Mesendoderm (in vitro differentiated cells): ENCODE results near the gene COA5.

Source experiments
- DNase-seq: peaks from one replicate; pipeline ENCODE4 v3.0.0; 2013
- H2AK5ac ChIP-seq: 2 replicates; pipeline ENCODE4 v1.6.1; 2013; ENCODE audit warnings: low read length, inconsistent platforms
- H2BK120ac ChIP-seq: 2 replicates; pipeline ENCODE4 v1.6.1; 2013; ENCODE audit warnings: low read depth, mild to moderate bottlenecking, low read length, moderate library complexity, mixed read lengths
- H2BK15ac ChIP-seq: replicated peaks from 2 replicates; pipeline ENCODE4 v1.6.1; 2013; ENCODE audit warnings: low read depth, mild to moderate bottlenecking, moderate library complexity
- H2BK5ac ChIP-seq: 2 replicates; pipeline ENCODE4 v1.6.1; 2013; ENCODE audit warnings: low read length, inconsistent platforms
- H3K18ac ChIP-seq: 2 replicates; pipeline ENCODE4 v1.6.1; 2013; ENCODE audit warnings: mild to moderate bottlenecking, low read length, mixed read lengths
- H3K23ac ChIP-seq: one replicate; pipeline ENCODE4 v1.6.1; 2013; ENCODE audit warnings: low read length
- H3K27ac ChIP-seq: 2 replicates; pipeline ENCODE4 v1.5.1; 2013; ENCODE audit warnings: low read depth, mild to moderate bottlenecking, inconsistent platforms, low read length, moderate library complexity
- H3K27me3 ChIP-seq: 2 replicates; pipeline ENCODE4 v1.6.1; 2013; ENCODE audit warnings: low read length, control low read depth, mild to moderate bottlenecking, inconsistent platforms; ENCODE audit not compliant: insufficient read depth, poor library complexity
- H3K36me3 ChIP-seq: 2 replicates; pipeline ENCODE4 v1.6.1; 2013; ENCODE audit warnings: low read length, inconsistent platforms; ENCODE audit not compliant: control insufficient read depth, insufficient read depth
- H3K4ac ChIP-seq: one replicate; pipeline ENCODE4 v1.6.1; 2013; ENCODE audit warnings: low read depth, mild to moderate bottlenecking, low read length, moderate library complexity
- H3K4me1 ChIP-seq: 2 replicates; pipeline ENCODE4 v1.6.1; 2013; ENCODE audit warnings: low read depth, low read length, inconsistent platforms; ENCODE audit not compliant: control insufficient read depth
- H3K4me2 ChIP-seq: 2 replicates; pipeline ENCODE4 v1.6.1; 2013; ENCODE audit warnings: low read length
- H3K4me3 ChIP-seq: 2 replicates; pipeline ENCODE4 v1.5.1; 2013; ENCODE audit warnings: mild to moderate bottlenecking, low read length
- H3K56ac ChIP-seq: one replicate; pipeline ENCODE4 v1.6.1; 2013; ENCODE audit warnings: low read length
- H3K79me1 ChIP-seq: 2 replicates; pipeline ENCODE4 v1.6.1; 2013; ENCODE audit warnings: low read length, inconsistent platforms
- H3K79me2 ChIP-seq: 2 replicates; pipeline ENCODE4 v1.6.1; 2013; ENCODE audit warnings: mild to moderate bottlenecking, low read length; ENCODE audit not compliant: control insufficient read depth, insufficient read depth
- H3K9ac ChIP-seq: 2 replicates; pipeline ENCODE4 v1.6.1; 2013; ENCODE audit warnings: low read length, inconsistent platforms
- H4K5ac ChIP-seq: one replicate; pipeline ENCODE4 v1.6.1; 2013; ENCODE audit warnings: low read length
- H4K8ac ChIP-seq: one replicate; pipeline ENCODE4 v1.6.1; 2013; ENCODE audit warnings: low read depth, mild to moderate bottlenecking, control low read depth, low read length, moderate library complexity
- WGBS: extraction: QIAGEN DNeasy Blood & Tissue Kit; methylation state at CpG from one replicate; pipeline ENCODE4 v1.1.7; 2013; ENCODE audit warnings: low lambda C conversion rate, missing lambda C conversion rate; ENCODE audit not compliant: insufficient coverage; ENCODE audit errors: extremely low coverage; 5-methylcytosine and 5-hydroxymethylcytosine counted together

Gene COA5

GRCh38 chr2:98589489-98589888 is 18.8 kb downstream of the COA5 start:
- no peaks in the 10 kb centered on the region for H3K4me1 ChIP-seq
- H3K27me3 ChIP-seq = no peaks in the 10 kb centered on the region
- no peak overlapping the region for H3K4me2 ChIP-seq
- no peak overlapping the region for H2BK5ac ChIP-seq
- H2BK120ac ChIP-seq = no peak overlapping the region
- no peaks in the 10 kb centered on the region for H3K79me1 ChIP-seq
- H2AK5ac ChIP-seq = no peak overlapping the region
- DNase-seq = no peak
- H3K36me3 ChIP-seq = peaks cover 3% of the 10 kb centered on the region
- H3K56ac ChIP-seq = no peak overlapping the region
- no peaks in the 10 kb centered on the region for H3K79me2 ChIP-seq
- H3K23ac ChIP-seq = no peak overlapping the region
- H3K4me3 ChIP-seq = no peak overlapping the region
- H4K8ac ChIP-seq = no peak overlapping the region
- H3K4ac ChIP-seq = no peak overlapping the region
- H3K18ac ChIP-seq = no peak overlapping the region
- H3K9ac ChIP-seq = no peak overlapping the region
- H4K5ac ChIP-seq = no peak overlapping the region
- no CpG with 5 or more reads among the region's 4 CpGs for WGBS
- H2BK15ac ChIP-seq = no peak overlapping the region
- no peak overlapping the region for H3K27ac ChIP-seq

GRCh38 chr2:98588880-98589431 is 19.4 kb downstream of the COA5 start:
- Histone ChIP-seq H3K4me1 (no peaks in the 10 kb centered on the region), H3K4me2 (no peak overlapping the region), H3K4me3 (no peak overlapping the region), H4K8ac (no peak overlapping the region), H2AK5ac (no peak overlapping the region), H3K9ac (no peak overlapping the region), H3K56ac (no peak overlapping the region), H3K23ac (no peak overlapping the region), H2BK5ac (no peak overlapping the region), H3K36me3 (peaks cover 2% of the 10 kb centered on the region), H3K27me3 (no peaks in the 10 kb centered on the region), H3K18ac (no peak overlapping the region), H3K79me1 (no peaks in the 10 kb centered on the region), H3K27ac (no peak overlapping the region), H3K79me2 (no peaks in the 10 kb centered on the region), H2BK15ac (no peak overlapping the region), H2BK120ac (no peak overlapping the region), H4K5ac (no peak overlapping the region), H3K4ac (no peak overlapping the region)
- DNase-seq = no peak
- WGBS = no CpG with 5 or more reads among the region's 4 CpGs

GRCh38 chr2:98586551-98587140 is 21.7 kb downstream of the COA5 start:
- peak; percentile 52 for DNase-seq
- no peak overlapping the region for H4K5ac ChIP-seq
- no peak overlapping the region for H2BK15ac ChIP-seq

GRCh38 chr2:98585386-98585785 is 22.9 kb downstream of the COA5 start:
- no peak for DNase-seq
- Histone ChIP-seq H3K79me2 (no peaks in the 10 kb centered on the region), H2BK5ac (no peak overlapping the region), H2BK15ac (no peak overlapping the region), H4K5ac (no peak overlapping the region), H3K4me3 (no peak overlapping the region), H3K27me3 (no peaks in the 10 kb centered on the region), H3K56ac (no peak overlapping the region), H2BK120ac (no peak overlapping the region), H3K9ac (no peak overlapping the region), H2AK5ac (no peak overlapping the region), H3K23ac (no peak overlapping the region), H3K36me3 (peaks cover 6% of the 10 kb centered on the region), H3K18ac (no peak overlapping the region), H3K4ac (no peak overlapping the region), H4K8ac (no peak overlapping the region), H3K27ac (no peak overlapping the region), H3K79me1 (no peaks in the 10 kb centered on the region), H3K4me2 (no peak overlapping the region), H3K4me1 (no peaks in the 10 kb centered on the region)
- no CpG with 5 or more reads among the region's 10 CpGs for WGBS

More at GRCh38 chr2:98586551-98587140, 21.7 kb downstream of the COA5 start:
- WGBS = no CpG with 5 or more reads among the region's 6 CpGs
- no peaks in the 10 kb centered on the region for H3K79me2 ChIP-seq
- H2BK120ac ChIP-seq = no peak overlapping the region
- no peak overlapping the region for H3K9ac ChIP-seq
- no peaks in the 10 kb centered on the region for H3K79me1 ChIP-seq
- peaks cover 6% of the 10 kb centered on the region for H3K36me3 ChIP-seq
- H3K4me1 ChIP-seq = no peaks in the 10 kb centered on the region
- H3K4me2 ChIP-seq = no peak overlapping the region
- no peak overlapping the region for H2BK5ac ChIP-seq
- H3K4ac ChIP-seq = no peak overlapping the region
- H3K27ac ChIP-seq = no peak overlapping the region
- H3K27me3 ChIP-seq = no peaks in the 10 kb centered on the region
- H3K23ac ChIP-seq = no peak overlapping the region
- H4K8ac ChIP-seq = no peak overlapping the region
- H3K4me3 ChIP-seq = no peak overlapping the region
- no peak overlapping the region for H3K56ac ChIP-seq
- H2AK5ac ChIP-seq = no peak overlapping the region
- H3K18ac ChIP-seq = no peak overlapping the region

DNA sequence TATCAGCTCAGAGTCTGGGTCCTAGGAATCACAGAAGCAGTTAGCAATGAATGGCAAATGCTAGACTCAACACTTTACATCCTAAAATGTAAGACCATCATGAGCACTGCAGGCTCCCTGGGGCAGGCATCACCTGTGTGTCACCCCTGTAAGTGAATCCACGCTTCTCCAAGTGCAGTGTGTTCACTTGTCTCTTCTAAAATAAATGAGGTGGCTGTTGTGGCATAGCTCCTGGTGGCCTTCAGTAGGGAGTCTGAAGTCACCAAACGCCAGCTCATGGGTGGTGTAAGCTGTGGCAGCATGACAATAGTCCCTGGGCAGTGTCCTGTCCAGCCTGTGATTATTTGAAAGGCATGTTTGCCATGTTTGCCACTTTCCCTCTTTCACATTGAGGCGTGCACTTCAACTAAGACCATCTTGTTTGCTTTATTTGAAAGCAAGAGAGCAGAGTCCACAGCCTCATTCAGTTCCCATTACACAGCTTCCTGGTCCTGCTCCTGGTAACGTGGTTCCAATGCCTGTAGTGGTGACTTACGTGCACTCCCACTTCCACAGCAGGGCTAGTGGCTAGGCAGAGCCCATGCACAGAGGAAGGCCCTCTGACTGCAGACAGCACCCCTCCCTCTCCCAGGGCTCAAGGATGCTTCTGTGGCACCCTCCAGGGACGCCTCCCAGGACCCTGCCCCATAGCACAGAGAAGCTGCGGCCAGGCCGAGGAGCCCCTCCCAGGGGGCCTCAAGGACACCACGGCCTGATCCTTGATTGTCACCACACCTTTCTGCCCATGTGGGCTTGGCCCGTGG is 24.3 kb downstream of the COA5 start:
- Histone ChIP-seq H3K9ac (no peak overlapping the region), H2BK5ac (no peak overlapping the region), H3K4me2 (no peak overlapping the region), H3K56ac (no peak overlapping the region), H3K36me3 (peaks cover 5% of the 10 kb centered on the region), H3K27ac (no peak overlapping the region), H3K4me1 (no peaks in the 10 kb centered on the region), H2BK15ac (no peak overlapping the region), H3K27me3 (no peaks in the 10 kb centered on the region), H2AK5ac (no peak overlapping the region), H3K79me1 (no peaks in the 10 kb centered on the region), H3K23ac (no peak overlapping the region), H3K79me2 (no peaks in the 10 kb centered on the region), H3K18ac (no peak overlapping the region), H3K4ac (no peak overlapping the region), H4K5ac (no peak overlapping the region), H2BK120ac (no peak overlapping the region), H3K4me3 (no peak overlapping the region), H4K8ac (no peak overlapping the region)
- no CpG with 5 or more reads among the region's 10 CpGs for WGBS
- no peak for DNase-seq
